SU-DHL-6 (cell line): Measurements from ENCODE around the gene GALNT17.

Experiments used
- EZH2phosphoT487 ChIP-seq: fragments of 200-600 bp; sonication (generic), shearing (Covaris generic); conservative IDR thresholded peaks from 2 replicates; pipeline ENCODE4 v1.6.1; 2018; ENCODE audit warnings: mild to moderate bottlenecking, antibody characterized with exemption, low read length, moderate library complexity, mixed read lengths
- TF ChIP-seq, protein P1 (sequence below): fragments of 200-600 bp; sonication (generic); IDR thresholded peaks from one replicate; pipeline ENCODE4 v1.5.1; 2017; ENCODE audit warnings: antibody characterized with exemption, mild to moderate bottlenecking, low read length, moderate library complexity; ENCODE audit not compliant: insufficient read depth, poor library complexity, severe bottlenecking

DNA sequence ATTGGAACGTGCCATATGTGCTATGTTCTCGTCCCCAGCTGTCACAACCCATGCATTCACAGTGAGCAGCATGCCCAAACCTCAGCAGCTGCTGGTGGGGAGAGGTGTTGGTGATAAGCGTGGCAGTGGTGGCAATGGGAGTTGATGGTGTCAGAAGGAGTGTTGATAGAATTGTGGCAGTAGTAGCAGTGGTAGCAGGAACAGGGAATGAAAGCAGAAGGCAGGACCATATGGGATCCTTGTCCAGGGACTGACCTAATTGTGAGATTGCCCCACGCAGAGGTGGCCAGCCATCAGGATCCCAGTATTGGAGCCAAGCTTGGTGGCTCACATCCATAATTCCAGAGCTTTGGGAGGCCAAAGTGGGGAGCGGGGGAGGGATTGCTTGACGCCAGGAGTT, 276.3 kb downstream of the GALNT17 start:
- TF ChIP-seq, protein P1, sequence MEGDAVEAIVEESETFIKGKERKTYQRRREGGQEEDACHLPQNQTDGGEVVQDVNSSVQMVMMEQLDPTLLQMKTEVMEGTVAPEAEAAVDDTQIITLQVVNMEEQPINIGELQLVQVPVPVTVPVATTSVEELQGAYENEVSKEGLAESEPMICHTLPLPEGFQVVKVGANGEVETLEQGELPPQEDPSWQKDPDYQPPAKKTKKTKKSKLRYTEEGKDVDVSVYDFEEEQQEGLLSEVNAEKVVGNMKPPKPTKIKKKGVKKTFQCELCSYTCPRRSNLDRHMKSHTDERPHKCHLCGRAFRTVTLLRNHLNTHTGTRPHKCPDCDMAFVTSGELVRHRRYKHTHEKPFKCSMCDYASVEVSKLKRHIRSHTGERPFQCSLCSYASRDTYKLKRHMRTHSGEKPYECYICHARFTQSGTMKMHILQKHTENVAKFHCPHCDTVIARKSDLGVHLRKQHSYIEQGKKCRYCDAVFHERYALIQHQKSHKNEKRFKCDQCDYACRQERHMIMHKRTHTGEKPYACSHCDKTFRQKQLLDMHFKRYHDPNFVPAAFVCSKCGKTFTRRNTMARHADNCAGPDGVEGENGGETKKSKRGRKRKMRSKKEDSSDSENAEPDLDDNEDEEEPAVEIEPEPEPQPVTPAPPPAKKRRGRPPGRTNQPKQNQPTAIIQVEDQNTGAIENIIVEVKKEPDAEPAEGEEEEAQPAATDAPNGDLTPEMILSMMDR = no peak
- no peak for TF ChIP-seq EZH2phosphoT487
